Spinal cord (tissue), 10 donors: Measurements from ENCODE around the gene GRM7. TPM values are rescaled to one million over a fixed set of nuclear protein-coding genes. Genes with fewer than 3 reads are reported as not detected.
"Not testable (repeated sequence)": the region's sequence is repeated elsewhere in the genome, so short reads cannot be mapped to it uniquely, and the experiment has no call there.

ENCODE experiments used
- DNase-seq, 6 donors: peaks; one replicate each; pipeline versions ENCODE4 v3.0.0 to v3.0.0-alpha.2; 2013 to 2015; ENCODE audit warnings: low spot score in 6 of 6, low read depth in 4 of 6
- H3K27ac ChIP-seq: one replicate; pipeline ENCODE4 v1.5.1; 2013; ENCODE audit warnings: low read depth, low read length, control low read depth
- H3K27me3 ChIP-seq: one replicate; pipeline ENCODE4 v1.6.1; 2013; ENCODE audit warnings: low read length; ENCODE audit not compliant: control insufficient read depth, insufficient read depth
- H3K36me3 ChIP-seq: one replicate; pipeline ENCODE4 v1.6.1; 2013; ENCODE audit warnings: low read length; ENCODE audit not compliant: control insufficient read depth, insufficient read depth
- H3K4me1 ChIP-seq: one replicate; pipeline ENCODE4 v1.6.1; 2013; ENCODE audit warnings: low read length; ENCODE audit not compliant: control insufficient read depth, insufficient read depth
- H3K4me3 ChIP-seq: one replicate; pipeline ENCODE4 v1.5.1; 2013; ENCODE audit warnings: low read depth, low read length, control low read depth
- H3K9me3 ChIP-seq: one replicate; pipeline ENCODE4 v1.6.1; 2013; ENCODE audit warnings: low read length; ENCODE audit not compliant: control insufficient read depth, insufficient read depth
- WGBS: methylation state at CpG from one replicate; pipeline ENCODE4 v1.1.5; 2013; ENCODE audit warnings: missing lambda C conversion rate; ENCODE audit not compliant: insufficient coverage; 5-methylcytosine and 5-hydroxymethylcytosine counted together
- polyA plus RNA-seq, 2 donors: library from polyadenylated mRNA; unstranded; fragments of 120-200 nt; gene quantifications; one replicate each; pipeline ENCODE4 v1.2.1, GENCODE V29; 2013; ENCODE audit not compliant: insufficient read length in 2 of 2
- total RNA-seq, 2 donors: library from RNA; depleted of rRNA in 1 of 2; stranded (reverse); fragments of 120-200 nt in 1 of 2; fragments of >200 nt in 1 of 2; gene quantifications; one replicate each; pipeline versions ENCODE4 v1.2.3 to v1.2.4, GENCODE V29; 2013 to 2014
- donor health status: healthy.

Gene GRM7
- total and polyA plus RNA-seq, 4 donors: 9.6 to 37.0 (median 30.3) TPM

- H3K36me3 ChIP-seq, H3K9me3 ChIP-seq, H3K27me3 ChIP-seq, H3K4me3 ChIP-seq, H3K27ac ChIP-seq, DNase-seq, H3K4me1 ChIP-seq: not testable (repeated sequence)
- WGBS: 100% methylated on average over 1 of the region's 2 CpGs
These were observed 74.5 kb downstream of the GRM7 start for GRCh38 chr3:6935418-6935817.

GRCh38 chr3:6935970-6936369, 75.1 kb downstream of the GRM7 start:
- DNase-seq: no peak
- Histone ChIP-seq H3K27ac (no peak overlapping the region), H3K4me3 (no peak overlapping the region), H3K27me3 (no peaks in the 10 kb centered on the region), H3K4me1 (no peaks in the 10 kb centered on the region), H3K9me3 (no peaks in the 10 kb centered on the region), H3K36me3 (no peaks in the 10 kb centered on the region)
- 80% methylated on average over 2 of the region's 2 CpGs for WGBS

- Histone ChIP-seq H3K9me3 (no peaks in the 10 kb centered on the region), H3K36me3 (no peaks in the 10 kb centered on the region), H3K27me3 (no peaks in the 10 kb centered on the region), H3K27ac (no peak overlapping the region), H3K4me3 (no peak overlapping the region), H3K4me1 (no peaks in the 10 kb centered on the region)
- DNase-seq: peak in 1 of 6 donors; percentile 19
These were observed 101.9 kb downstream of the GRM7 start for GRCh38 chr3:6962801-6963200.

GRCh38 chr3:6965881-6966280, 105.0 kb downstream of the GRM7 start:
- DNase-seq: no peak
- no CpG with 5 or more reads among the region's 5 CpGs for WGBS

GRCh38 chr3:6971933-6972332, 111.0 kb downstream of the GRM7 start:
- Histone ChIP-seq H3K4me1 (no peaks in the 10 kb centered on the region), H3K27me3 (no peaks in the 10 kb centered on the region), H3K36me3 (no peaks in the 10 kb centered on the region), H3K4me3 (no peak overlapping the region), H3K9me3 (no peaks in the 10 kb centered on the region), H3K27ac (no peak overlapping the region)
- DNase-seq: no peak
- WGBS: 86% methylated on average over 2 of the region's 2 CpGs

More at GRCh38 chr3:6965881-6966280, 105.0 kb downstream of the GRM7 start:
- Histone ChIP-seq H3K36me3 (no peaks in the 10 kb centered on the region), H3K27ac (no peak overlapping the region), H3K9me3 (no peaks in the 10 kb centered on the region), H3K4me1 (no peaks in the 10 kb centered on the region), H3K27me3 (no peaks in the 10 kb centered on the region), H3K4me3 (no peak overlapping the region)

- WGBS: 100% methylated on average over 1 of the region's 7 CpGs
- Histone ChIP-seq H3K9me3 (no peaks in the 10 kb centered on the region), H3K27ac (no peak overlapping the region), H3K4me1 (no peaks in the 10 kb centered on the region), H3K27me3 (no peaks in the 10 kb centered on the region), H3K4me3 (no peak overlapping the region), H3K36me3 (no peaks in the 10 kb centered on the region)
- DNase-seq: no peak
These were observed 124.9 kb downstream of the GRM7 start for GRCh38 chr3:6985848-6986247.

- no peaks in the 10 kb centered on the region for H3K4me1 ChIP-seq
- peak in 1 of 6 donors; percentile 60 for DNase-seq
- H3K36me3 ChIP-seq: no peaks in the 10 kb centered on the region
- no peaks in the 10 kb centered on the region for H3K27me3 ChIP-seq
- 85% methylated on average over 4 of the region's 4 CpGs for WGBS
- no peaks in the 10 kb centered on the region for H3K9me3 ChIP-seq
- no peak overlapping the region for H3K4me3 ChIP-seq
- H3K27ac ChIP-seq: no peak overlapping the region
These were observed 128.8 kb downstream of the GRM7 start for GRCh38 chr3:6989608-6990291.

GRCh38 chr3:6994081-6994668, 133.3 kb downstream of the GRM7 start:
- H3K9me3 ChIP-seq: peaks cover 3% of the 10 kb centered on the region
- no peaks in the 10 kb centered on the region for H3K36me3 ChIP-seq
- WGBS: 100% methylated on average over 1 of the region's 3 CpGs
- no peak overlapping the region for H3K27ac ChIP-seq
- H3K4me3 ChIP-seq: no peak overlapping the region
- no peaks in the 10 kb centered on the region for H3K27me3 ChIP-seq
- DNase-seq: peak in 1 of 6 donors; percentile 10
- no peaks in the 10 kb centered on the region for H3K4me1 ChIP-seq

GRCh38 chr3:7000501-7000900, 139.6 kb downstream of the GRM7 start:
- 80% methylated on average over 1 of the region's 1 CpG for WGBS
- H3K4me3 ChIP-seq: no peak overlapping the region
- H3K36me3 ChIP-seq: no peaks in the 10 kb centered on the region
- DNase-seq: no peak
- H3K9me3 ChIP-seq: peaks cover 3% of the 10 kb centered on the region
- H3K27ac ChIP-seq: no peak overlapping the region
- H3K4me1 ChIP-seq: no peaks in the 10 kb centered on the region
- H3K27me3 ChIP-seq: no peaks in the 10 kb centered on the region

- Histone ChIP-seq H3K27ac (no peak overlapping the region), H3K27me3 (no peaks in the 10 kb centered on the region), H3K4me1 (no peaks in the 10 kb centered on the region), H3K4me3 (no peak overlapping the region), H3K9me3 (peaks cover 3% of the 10 kb centered on the region), H3K36me3 (no peaks in the 10 kb centered on the region)
- no CpG with 5 or more reads among the region's 4 CpGs for WGBS
- DNase-seq: no peak
These were observed 140.5 kb downstream of the GRM7 start for GRCh38 chr3:7001370-7001769.
